Astrocyte of the spinal cord (primary cell): Measurements from ENCODE around the gene LRP1B.
A peak's percentile ranks its signal among the peaks of the same experiment; 100 is the strongest.

Experiments used
- DNase-seq: peaks from one replicate; pipeline ENCODE4 v3.0.0; 2011; ENCODE audit warnings: low read depth, low spot score
- H3K4me3 ChIP-seq: 2 replicates; pipeline ENCODE4 v1.5.1; 2011; ENCODE audit warnings: low read depth, mild to moderate bottlenecking, low read length, moderate library complexity
- CTCF ChIP-seq: IDR thresholded peaks from 2 replicates; pipeline ENCODE4 v1.5.1; 2012; ENCODE audit warnings: low read depth, mild to moderate bottlenecking, low read length, inconsistent platforms
- in situ Hi-C: cut with HindIII; loops from 2 replicates; pipeline ENCODE4 v1.10.0; 2017; ENCODE audit warnings: low sequenced_read_pairs

Gene LRP1B

DNA sequence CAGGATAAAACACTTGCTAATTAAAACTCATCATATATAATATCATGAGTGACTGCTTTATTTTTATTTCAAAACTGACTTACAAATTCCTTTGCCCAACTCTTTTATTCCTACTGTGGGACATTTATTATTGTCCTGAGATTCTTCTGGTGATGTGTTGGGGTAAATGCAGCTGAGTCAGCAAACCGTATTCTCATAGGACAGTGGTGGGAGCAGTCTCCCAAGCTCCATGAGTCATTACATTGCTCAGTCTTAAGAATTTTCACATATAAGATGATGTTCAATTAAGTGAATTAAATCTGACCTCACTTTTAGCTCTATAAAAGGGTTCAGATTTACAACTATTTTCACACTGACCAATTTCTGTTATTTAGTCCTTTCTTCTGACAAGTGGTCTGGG, 1530.7 kb downstream of the LRP1B start:
- peak; percentile 85 for DNase-seq
- in situ Hi-C loops = no loop called here
- no peak for TF ChIP-seq CTCF
- H3K4me3 ChIP-seq = no peak overlapping the region

DNA sequence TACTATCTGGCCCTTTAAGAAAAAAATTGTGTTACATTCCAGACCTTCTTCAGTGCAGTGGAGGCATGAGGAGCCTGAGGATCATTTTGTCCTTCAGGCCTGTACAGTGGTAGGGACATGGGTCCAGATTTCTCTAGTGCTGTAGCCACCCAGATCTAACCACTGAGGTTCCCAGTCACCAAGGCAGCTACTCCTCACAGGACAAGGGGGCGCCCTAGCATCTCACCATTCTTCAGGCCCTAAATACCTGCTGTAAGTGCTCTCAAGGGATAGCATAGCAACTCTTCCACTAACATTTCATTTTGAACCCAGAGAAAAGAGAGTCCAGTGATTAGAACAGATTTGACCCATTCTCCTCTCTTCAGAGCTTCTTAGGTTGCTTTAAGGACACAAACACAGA, 1533.0 kb downstream of the LRP1B start:
- in situ Hi-C loops = no loop called here
- TF ChIP-seq CTCF = no peak
- no peak for DNase-seq
- no peak overlapping the region for H3K4me3 ChIP-seq

- no peak for DNase-seq
- TF ChIP-seq CTCF = no peak
- H3K4me3 ChIP-seq = no peak overlapping the region
- in situ Hi-C loops = no loop called here
Observed at GRCh38 chr2:140597205-140597604, 1533.6 kb downstream of the LRP1B start.

GRCh38 chr2:140596447-140596846, 1534.4 kb downstream of the LRP1B start:
- in situ Hi-C loops = no loop called here
- H3K4me3 ChIP-seq = no peak overlapping the region
- no peak for TF ChIP-seq CTCF
- no peak for DNase-seq

- TF ChIP-seq CTCF = no peak
- H3K4me3 ChIP-seq = no peak overlapping the region
- no peak for DNase-seq
- in situ Hi-C loops = no loop called here
Observed at GRCh38 chr2:140595107-140595506, 1535.7 kb downstream of the LRP1B start.

DNA sequence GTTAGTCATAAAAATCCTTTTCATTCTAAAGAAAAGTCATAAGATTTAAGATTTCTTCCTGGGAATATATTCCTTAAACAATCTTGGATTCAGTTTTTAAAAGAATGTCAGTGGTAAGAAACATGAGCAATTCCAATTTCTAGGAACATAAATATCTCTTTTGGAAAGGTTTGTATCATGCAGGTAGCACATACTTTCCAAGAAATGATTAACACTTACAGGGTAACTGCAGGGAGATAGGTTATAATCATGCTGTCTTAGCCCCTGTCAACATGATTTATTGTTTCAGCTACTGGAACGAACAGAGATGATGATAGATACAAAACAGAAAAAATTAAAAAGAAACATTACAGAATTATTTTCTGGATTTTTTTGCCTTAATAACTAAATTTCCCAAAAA, 1537.7 kb downstream of the LRP1B start:
- no peak for DNase-seq
- H3K4me3 ChIP-seq = no peak overlapping the region
- in situ Hi-C loops = no loop called here
- TF ChIP-seq CTCF = no peak

- H3K4me3 ChIP-seq = no peak overlapping the region
- peak; percentile 67 for DNase-seq
- no peak for TF ChIP-seq CTCF
- in situ Hi-C loops = no loop called here
Observed at GRCh38 chr2:140589696-140590095, 1541.1 kb downstream of the LRP1B start.
